ENCODE results near the gene DHX16. TPM values are rescaled to one million over a fixed set of nuclear protein-coding genes. Genes with fewer than 3 reads are reported as not detected.
"Not testable (repeated sequence)": the region's sequence is repeated elsewhere in the genome, so short reads cannot be mapped to it uniquely, and the experiment has no call there.

The DHX16 gene
- 32.0 and 32.2 TPM in 2 replicates for total RNA-seq

DNA sequence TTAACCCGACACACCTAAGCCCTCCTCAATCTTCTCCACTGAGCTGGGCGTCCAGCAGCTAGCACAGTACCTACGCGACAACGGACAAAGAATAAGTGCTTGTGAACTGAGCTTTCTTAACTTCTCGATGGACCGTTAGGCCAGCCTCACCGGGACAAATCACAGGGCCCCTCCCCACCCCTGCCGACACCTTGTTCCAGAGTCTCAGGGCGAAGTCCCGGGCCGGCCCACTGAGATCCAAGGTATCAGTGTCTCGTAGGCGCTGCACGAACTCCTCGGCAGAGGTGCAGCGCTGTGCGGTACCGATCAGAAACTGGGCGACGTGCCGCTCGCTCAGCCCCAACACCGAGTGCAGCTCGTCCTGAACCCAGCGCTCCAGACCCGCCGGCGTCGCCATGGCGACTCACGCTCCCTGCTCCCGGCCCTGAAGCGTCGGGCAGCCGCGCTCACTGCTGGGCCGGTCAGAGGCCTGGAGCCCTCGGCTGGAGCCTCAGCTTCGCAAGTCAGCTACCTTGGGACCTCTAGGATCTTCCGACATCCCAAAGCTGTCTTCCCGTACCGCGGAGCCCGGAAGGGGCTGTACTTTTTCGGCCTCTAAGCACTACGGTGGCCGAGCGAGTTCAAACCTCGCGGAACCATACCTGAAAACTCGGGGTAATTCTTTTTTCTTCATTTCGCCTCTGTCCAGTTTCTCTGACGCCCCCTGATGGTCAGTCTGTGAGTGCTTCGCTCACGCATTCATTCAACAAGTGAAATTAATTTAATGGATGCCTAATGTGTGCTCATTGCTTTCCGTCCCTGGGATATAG, at the start of gene DHX16:
TSS of gene DHX16 (minus strand) at position 562 of the 809 bp plus-strand sequence. CDS start at position 397, 165 bp downstream.
- peak within 1 kb of the TSS; percentile 89 for H3K4me3 ChIP-seq (ENCODE audit: low read depth, low read length)
- peak; percentile 99 for DNase-seq (ENCODE audit: low read depth)
- TF ChIP-seq, protein P1, sequence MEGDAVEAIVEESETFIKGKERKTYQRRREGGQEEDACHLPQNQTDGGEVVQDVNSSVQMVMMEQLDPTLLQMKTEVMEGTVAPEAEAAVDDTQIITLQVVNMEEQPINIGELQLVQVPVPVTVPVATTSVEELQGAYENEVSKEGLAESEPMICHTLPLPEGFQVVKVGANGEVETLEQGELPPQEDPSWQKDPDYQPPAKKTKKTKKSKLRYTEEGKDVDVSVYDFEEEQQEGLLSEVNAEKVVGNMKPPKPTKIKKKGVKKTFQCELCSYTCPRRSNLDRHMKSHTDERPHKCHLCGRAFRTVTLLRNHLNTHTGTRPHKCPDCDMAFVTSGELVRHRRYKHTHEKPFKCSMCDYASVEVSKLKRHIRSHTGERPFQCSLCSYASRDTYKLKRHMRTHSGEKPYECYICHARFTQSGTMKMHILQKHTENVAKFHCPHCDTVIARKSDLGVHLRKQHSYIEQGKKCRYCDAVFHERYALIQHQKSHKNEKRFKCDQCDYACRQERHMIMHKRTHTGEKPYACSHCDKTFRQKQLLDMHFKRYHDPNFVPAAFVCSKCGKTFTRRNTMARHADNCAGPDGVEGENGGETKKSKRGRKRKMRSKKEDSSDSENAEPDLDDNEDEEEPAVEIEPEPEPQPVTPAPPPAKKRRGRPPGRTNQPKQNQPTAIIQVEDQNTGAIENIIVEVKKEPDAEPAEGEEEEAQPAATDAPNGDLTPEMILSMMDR (IDR thresholded peaks at IDR 0.05; ENCODE audit: insufficient read depth, low read depth, low read length), result peak; percentile 90

DNA sequence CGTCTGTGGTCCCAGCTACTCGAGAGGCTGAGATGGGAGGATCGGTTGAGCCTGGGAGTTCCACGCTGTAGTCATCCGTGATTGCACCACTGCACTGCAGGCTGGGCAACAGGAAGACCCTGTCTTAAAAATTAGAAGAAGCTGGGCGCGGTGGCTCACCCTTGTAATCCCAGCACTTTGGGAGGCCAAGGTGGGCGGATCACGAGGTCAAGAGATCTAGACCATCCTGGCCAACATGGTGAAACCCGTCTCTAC, 49.1 kb upstream of the DHX16 start:
- DNase-seq (ENCODE audit: low read depth), result peak; percentile 68

DNA sequence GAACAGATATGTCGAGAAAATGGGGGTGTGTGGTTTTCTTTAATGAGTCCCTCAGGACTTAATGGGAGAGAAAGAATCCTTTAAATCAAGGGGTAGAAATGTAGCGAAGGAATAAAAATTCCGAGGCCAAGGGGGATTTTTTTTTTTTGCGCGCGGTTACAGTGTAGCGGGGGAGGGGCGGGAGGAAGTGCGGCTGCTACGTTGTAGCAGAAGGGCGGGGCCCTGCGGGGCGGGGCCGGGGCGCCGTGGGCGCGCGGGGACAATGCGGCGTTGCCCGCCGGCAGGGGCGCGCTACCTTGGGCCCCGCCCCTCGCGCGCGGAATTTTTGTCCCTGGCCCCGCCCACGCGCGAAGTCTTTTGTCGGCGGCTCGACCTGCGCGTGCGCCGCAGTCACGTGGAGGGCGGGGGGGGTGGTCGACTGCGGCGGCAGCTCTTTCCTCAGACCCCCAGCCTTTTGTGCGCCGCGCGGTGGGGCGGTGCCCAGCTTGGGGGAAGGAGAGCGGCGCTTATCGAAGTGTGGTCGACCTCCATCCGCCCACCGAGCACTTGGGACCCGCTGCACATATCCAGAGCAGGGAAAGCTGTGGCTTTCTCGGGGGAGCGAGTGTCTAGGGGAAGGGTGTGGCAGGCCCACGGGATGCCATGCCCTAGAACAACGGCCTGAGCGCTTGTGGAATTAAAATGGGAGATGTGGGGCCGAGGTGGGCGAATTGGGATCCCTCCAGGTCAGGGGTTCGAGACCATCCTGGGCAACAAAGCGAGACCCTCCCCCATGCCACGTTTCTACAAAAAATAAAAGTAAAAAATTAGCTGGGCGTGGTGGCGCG, 48.6 kb upstream of the DHX16 start:
- peak overlapping the region; percentile 98 for H3K4me3 ChIP-seq (ENCODE audit: low read depth, low read length)
- DNase-seq (ENCODE audit: low read depth), result peak; percentile 92
- TF ChIP-seq, protein P1 (IDR thresholded peaks at IDR 0.05; ENCODE audit: insufficient read depth, low read depth, low read length), result peak; percentile 14

More for the DNA sequence above, 49.1 kb upstream of the DHX16 start:
- H3K4me3 ChIP-seq (ENCODE audit: low read depth, low read length), result peak overlapping the region; percentile 67

DNA sequence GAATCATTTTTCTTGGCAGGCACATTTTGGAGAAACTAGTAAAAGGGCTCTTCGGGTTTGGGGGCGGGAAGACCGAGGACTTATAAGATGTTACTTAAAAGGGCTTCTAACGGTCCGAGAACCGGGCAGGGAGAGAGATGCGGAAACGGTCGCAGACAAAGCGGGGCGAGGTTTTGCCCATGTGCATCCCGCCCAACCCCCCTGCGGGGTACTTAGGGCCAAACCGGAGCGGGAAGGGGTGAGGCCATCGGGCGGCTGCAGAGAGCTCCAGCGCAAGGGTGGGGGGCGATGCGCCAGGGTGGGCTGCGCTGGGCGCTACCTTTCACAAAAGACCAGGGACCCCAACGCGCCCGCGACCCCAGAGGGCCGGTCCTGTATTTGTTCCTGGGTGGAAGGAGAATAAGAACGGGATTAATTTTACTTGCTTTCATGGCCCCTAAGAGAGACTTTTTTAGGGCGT, 48.0 kb upstream of the DHX16 start:
- TF ChIP-seq, protein P1 (IDR thresholded peaks at IDR 0.05; ENCODE audit: insufficient read depth, low read depth, low read length), result no peak
- peak overlapping the region; percentile 98 for H3K4me3 ChIP-seq (ENCODE audit: low read depth, low read length)
- DNase-seq (ENCODE audit: low read depth), result peak; percentile 49

DNA sequence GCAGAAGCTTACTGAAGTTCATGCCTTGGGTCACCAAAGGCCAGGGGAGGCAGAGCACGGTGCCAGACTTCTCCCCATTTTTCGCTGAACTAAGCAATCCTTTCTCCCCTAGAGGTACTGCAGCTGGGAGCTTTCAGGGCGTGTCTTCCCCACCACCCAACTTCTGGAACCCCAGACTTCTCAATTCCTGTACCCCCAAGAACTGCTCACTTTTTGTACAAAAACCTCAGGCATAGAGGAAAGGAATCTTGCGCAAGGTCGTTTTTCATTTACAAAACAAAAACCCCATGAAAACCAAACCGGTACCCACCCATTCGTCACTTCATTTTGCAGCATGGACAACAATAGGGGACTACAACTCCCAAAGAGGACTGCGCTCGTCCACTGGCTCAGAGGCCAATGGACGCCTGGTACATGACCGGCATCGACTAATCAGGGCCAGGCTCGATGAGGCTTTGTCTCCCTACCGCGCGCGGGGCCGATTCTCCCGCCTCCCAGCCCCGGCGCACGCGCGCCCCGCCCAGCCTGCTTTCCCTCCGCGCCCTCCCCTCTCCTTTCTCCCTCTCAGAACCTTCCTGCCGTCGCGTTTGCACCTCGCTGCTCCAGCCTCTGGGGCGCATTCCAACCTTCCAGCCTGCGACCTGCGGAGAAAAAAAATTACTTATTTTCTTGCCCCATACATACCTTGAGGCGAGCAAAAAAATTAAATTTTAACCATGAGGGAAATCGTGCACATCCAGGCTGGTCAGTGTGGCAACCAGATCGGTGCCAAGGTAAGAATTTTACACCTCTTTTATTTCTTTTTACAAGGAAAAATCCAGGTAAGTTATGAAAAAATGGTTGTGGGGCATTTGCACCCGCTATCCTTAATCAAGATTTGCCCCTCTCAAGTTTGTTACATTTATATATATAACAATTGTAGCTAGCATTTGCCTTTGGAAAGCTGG, 47.3 kb upstream of the DHX16 start, which contains the start of gene TUBB:
TSS of gene TUBB (plus strand) at position 562 of the 947 bp plus-strand sequence. CDS start at position 717, 155 bp downstream.
- peak; percentile 98 for DNase-seq (ENCODE audit: low read depth)
- H3K4me3 ChIP-seq (ENCODE audit: low read depth, low read length), result peak within 1 kb of the TSS; percentile 98
- TF ChIP-seq, protein P1 (IDR thresholded peaks at IDR 0.05; ENCODE audit: insufficient read depth, low read depth, low read length), result no peak

DNA sequence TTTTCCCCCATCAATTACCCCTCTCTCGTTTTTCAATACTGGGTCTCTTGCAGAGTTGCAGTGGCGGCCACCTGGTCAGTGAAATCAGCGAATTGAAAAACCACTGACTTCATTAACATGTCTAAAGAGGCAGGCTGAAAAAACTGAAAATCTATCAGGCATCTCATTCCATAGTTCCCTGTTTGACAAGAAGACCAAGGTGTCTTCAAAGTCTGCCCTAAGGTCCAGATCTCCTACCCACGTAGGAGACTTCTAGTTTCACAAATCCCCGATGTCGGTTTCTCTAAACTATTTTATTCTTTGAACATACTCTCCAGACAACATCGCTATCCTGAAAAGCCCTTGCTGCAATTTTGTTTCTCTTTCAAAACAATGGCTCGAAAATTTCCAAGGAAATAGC, 46.5 kb upstream of the DHX16 start:
- DNase-seq (ENCODE audit: low read depth), result no peak
- H3K4me3 ChIP-seq (ENCODE audit: low read depth, low read length), result peak overlapping the region; percentile 98
- TF ChIP-seq, protein P1 (IDR thresholded peaks at IDR 0.05; ENCODE audit: insufficient read depth, low read depth, low read length), result no peak

DNA sequence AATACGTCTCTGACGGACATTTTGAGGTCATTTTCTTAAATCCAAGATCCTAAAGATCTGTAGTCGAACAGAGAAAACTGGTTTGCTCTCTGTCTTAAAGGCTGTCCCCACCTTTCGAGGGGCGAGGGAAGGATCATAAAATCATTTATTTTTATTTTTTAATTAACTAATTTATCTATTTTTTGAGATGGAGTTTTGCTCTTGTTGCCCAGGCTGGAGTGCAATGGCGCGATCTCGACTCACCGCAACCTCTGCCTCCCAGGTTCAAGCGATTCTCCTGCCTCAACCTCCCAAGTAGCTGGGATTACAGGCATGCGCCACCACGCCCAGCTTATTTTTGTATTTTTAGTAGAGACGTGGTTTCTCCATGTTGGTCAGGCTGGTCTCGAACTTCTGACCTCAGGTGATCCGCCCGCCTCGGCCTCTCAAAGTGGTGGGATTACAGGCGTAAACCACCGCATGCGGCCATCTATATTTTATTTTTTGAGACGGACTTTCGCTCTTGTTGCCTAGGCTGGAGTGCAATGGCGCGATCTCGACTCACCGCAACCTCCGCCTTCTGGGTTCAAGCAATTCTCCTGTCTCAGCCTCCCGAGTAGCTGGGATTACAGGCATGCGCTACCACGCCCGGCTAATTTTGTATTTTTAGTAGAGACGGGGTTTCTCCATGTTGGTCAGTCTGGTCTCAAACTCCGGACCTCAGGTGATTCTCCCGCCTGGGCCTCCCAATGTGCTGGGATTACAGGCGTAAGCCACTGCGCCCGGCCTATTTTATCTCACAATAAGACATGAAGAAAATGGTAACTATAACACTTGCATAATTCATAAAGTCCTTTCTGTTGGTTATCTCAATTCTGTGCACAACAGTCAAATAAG, 45.3 kb upstream of the DHX16 start:
- H3K4me3 ChIP-seq (ENCODE audit: low read depth, low read length), result peak overlapping the region; percentile 60

More for the DNA sequence above, 45.3 kb upstream of the DHX16 start:
- not testable (repeated sequence) for DNase-seq (ENCODE audit: low read depth)

Data from fibroblast of villous mesenchyme (primary cell).